SKM-1 treated with dmso at 0.1 percent for 144 hours (cell line): ENCODE data around the gene DES.

Experiments used
- DNase-seq: peaks from one replicate; lab custom pipeline; 2025; ENCODE audit not compliant: unreplicated experiment; lab: John Stamatoyannopoulos, UW

Gene DES

GRCh38 chr2:219471476-219472371 lies 53.5 kb downstream of the DES start:
- no peak for DNase-seq

- no peak for DNase-seq
These were observed 54.5 kb downstream of the DES start for GRCh38 chr2:219472629-219473187.

GRCh38 chr2:219473511-219473910 lies 55.3 kb downstream of the DES start:
- DNase-seq: no peak

GRCh38 chr2:219474285-219475060 lies 56.3 kb downstream of the DES start:
- no peak for DNase-seq

GRCh38 chr2:219475278-219475677 lies 57.1 kb downstream of the DES start:
- DNase-seq: no peak

GRCh38 chr2:219475697-219476651 lies 57.8 kb downstream of the DES start:
- DNase-seq: peak; percentile 15
